AG08395 (cell line): ENCODE results near the gene SLC25A18.
A peak's percentile ranks its signal among the peaks of the same experiment; 100 is the strongest.
"Not testable (repeated sequence)": the region's sequence is repeated elsewhere in the genome, so short reads cannot be mapped to it uniquely, and the experiment has no call there.

Source experiments
- DNase-seq: peaks from one replicate; pipeline ENCODE4 v3.0.0; 2012; ENCODE audit warnings: mixed read lengths, low spot score

The SLC25A18 gene, protein sequence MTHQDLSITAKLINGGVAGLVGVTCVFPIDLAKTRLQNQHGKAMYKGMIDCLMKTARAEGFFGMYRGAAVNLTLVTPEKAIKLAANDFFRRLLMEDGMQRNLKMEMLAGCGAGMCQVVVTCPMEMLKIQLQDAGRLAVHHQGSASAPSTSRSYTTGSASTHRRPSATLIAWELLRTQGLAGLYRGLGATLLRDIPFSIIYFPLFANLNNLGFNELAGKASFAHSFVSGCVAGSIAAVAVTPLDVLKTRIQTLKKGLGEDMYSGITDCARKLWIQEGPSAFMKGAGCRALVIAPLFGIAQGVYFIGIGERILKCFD

GRCh38 chr22:17562906-17563870 is at the start of gene SLC25A18:
TSS of gene SLC25A18 (plus strand) at chr22:17563498. CDS start at chr22:17579945, 16,447 bp downstream.
- no peak for DNase-seq

DNA sequence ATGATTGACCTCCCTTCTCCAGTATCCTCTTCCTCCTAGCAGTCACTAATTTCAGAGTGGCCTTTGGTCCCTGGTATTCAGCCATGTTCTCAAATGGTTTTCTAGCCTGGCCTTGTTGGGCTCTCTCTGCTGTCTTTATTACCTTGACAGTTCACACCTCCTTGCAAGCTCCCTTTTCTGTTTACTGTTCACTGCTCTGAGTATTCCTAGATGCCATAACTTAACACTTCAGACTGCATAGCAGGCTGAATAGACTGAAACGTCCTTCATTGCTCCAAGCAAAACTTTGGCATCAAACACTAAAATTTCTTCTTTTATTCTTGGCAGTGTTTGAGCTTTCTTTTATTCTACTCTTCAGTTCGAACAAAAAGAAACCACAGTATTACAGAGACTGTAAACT is 49.7 kb upstream of the SLC25A18 start:
- no peak for DNase-seq

DNA sequence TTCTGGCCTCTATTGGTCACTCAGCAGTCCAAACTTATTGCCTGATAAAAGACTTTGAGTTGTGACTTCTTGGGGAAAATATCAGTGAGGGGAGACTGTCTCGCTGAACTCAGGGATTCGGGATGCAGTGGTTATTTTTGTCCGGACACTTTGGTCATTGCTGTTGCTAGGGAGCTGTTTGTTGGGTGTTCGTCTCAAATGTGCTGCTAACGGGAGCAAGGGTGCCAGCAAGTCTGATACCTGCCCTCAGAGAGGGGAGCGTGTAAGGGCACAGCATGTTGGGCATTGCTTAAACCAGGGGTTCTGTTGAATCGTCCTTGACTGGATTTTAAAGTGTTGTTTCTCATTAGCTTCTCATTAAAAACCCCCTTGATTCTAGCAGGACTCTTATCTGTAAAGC is 49.2 kb upstream of the SLC25A18 start:
- no peak for DNase-seq

DNA sequence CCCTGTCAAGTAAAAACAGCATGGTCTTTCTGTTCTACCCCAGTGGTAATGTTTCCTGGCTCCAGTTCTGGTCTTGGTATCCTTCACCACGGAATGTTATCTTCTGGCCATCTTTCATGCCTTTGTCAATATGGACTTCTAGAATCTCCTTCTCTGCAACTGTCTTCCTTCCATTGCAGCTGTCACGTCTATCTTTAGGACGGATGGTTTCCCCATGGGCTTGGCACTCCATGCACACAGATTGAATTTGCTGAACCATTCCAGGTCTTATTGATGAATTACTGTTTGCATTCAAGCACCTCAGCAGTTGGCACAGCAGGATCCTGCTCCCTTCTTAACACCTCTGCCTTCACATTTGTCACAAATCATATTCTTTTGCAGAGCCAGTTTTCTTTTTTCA is 44.9 kb upstream of the SLC25A18 start:
- DNase-seq = no peak

- not testable (repeated sequence) for DNase-seq
These were observed 41.3 kb upstream of the SLC25A18 start for GRCh38 chr22:17521971-17522370.

DNA sequence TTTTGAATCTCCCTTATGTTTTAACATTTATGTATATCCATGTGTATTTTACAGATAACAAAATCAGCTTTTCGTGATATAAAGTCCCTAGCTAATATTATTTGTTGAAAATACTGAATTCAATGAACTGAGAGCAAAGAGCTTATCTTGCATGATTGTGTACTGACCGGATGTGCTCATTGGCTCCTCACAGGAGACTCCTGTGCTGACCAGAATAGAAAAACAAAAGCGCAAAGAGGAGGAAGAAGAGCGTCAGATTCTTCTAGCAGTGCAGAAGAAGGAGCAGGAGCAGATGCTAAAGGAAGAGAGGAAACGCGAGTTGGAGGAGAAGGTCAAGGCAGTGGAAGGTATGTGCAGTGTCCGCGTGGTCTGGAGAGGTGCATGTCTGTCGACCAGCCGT is 39.4 kb upstream of the SLC25A18 start:
- DNase-seq = no peak

DNA sequence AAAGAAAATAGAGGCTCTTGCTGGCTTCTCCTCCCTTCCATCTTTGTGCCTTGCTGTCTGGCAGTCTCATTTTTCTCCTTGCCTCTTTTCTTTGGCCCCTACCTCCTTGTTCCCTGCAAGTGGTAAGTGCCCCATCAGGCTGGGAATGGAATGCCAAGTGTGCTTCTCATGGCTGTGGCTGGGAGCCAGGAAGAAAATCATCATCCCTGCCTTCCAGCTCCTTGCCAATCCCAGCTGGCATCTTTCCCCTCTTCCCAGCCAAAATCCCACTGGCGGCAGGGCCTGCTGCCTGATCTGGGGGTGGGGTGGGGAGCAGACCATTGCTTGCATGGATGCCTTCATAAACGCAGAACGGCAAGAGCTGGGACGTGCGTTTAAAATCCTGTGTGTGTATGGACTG is 27.0 kb upstream of the SLC25A18 start:
- DNase-seq = peak; percentile 30

- DNase-seq = no peak
These were observed 26.1 kb upstream of the SLC25A18 start for GRCh38 chr22:17537155-17537554.

DNA sequence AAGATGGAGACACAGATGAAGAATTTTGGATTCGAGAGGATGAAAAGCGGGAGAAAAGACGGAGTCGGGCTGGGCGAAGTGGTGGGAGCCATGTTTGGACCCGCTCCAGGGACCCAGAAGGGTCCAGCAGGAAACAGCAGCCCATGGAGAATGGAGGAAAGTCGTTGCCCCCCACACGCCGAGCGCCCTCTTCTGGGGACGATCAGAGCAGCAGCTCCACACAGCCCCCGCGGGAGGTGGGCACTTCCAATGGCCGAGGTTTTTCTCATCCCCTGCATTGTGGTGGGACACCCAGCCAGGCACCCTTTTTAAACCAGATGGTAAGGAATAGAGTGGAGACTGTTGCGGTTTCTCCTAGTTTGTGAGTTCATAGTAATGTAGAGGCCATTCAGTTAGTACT is 22.8 kb upstream of the SLC25A18 start:
- no peak for DNase-seq

DNA sequence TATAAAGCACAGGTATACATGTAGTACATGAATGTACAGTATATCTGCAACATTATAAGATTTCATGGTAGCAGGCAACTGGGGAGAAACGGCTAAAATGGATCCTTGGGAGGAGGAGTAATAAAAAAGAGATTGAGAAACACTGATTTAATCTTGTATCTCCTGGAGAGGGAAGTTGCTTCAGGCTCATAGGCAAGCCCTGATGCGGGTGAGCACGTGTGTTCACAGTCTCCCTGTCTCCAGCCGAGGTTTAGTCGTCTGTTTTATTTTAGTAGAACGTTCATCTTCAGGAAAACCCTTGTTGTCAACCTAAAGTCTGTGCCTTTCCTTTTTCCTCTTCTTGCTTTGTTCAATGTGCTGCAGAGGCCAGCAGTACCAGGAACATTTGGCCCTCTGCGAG is 21.8 kb upstream of the SLC25A18 start:
- no peak for DNase-seq

GRCh38 chr22:17542452-17542851 is 20.8 kb upstream of the SLC25A18 start:
- no peak for DNase-seq

GRCh38 chr22:17548010-17548755 is 15.1 kb upstream of the SLC25A18 start:
- DNase-seq = no peak

DNA sequence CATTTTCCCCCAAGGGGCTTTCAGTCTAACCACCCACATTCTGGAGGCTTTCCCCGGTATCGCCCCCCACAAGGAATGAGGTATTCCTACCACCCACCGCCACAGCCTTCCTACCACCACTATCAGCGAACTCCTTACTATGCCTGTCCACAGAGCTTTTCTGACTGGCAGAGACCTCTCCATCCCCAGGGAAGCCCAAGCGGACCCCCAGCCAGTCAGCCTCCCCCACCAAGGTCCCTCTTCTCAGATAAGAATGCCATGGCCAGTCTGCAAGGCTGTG is 14.6 kb upstream of the SLC25A18 start:
- DNase-seq = no peak

- DNase-seq = no peak
These were observed 14.1 kb upstream of the SLC25A18 start for GRCh38 chr22:17549183-17549582.

DNA sequence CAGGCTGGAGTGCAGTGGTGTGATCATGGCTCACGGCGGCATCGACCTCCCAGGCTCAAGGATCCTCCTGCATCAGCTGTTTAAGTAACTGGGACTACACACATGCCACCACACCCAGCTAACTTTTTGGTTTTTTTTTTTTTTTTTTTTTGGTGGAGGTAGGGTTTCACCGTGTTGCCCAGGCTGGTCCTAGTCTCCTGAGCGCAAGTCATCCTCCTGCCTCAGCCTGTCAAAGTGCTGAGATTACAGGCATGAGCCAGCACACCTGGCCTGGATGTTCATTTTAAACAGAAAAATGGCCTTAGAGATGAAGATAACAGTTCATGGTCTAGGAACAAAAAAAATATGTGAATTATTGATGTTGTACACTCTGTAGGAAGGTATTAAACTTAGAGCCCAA is 13.6 kb upstream of the SLC25A18 start:
- DNase-seq = no peak

GRCh38 chr22:17552737-17553136 is 10.6 kb upstream of the SLC25A18 start:
- no peak for DNase-seq

DNA sequence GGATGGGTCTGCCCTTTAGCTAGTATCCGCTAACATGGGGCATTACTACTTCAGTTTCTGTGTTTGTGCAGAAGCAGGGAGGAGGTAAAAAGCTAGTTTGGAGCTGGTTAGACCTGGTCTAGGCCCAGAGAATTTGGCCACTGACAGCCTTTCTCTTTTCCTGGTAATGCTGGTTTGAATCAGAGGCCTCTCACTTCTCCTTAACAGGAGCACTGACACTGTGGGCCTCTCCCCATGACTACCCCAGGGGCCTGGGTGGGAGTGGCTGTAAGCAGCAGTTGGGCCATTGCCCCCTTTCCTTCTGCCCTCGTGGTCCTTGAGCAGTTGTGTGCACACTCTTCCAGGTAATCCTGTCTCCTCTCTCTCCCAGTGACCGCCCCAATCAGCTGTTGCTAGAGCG is 8.5 kb upstream of the SLC25A18 start:
- no peak for DNase-seq

GRCh38 chr22:17559188-17559587 is 4.1 kb upstream of the SLC25A18 start:
- DNase-seq = no peak

DNA sequence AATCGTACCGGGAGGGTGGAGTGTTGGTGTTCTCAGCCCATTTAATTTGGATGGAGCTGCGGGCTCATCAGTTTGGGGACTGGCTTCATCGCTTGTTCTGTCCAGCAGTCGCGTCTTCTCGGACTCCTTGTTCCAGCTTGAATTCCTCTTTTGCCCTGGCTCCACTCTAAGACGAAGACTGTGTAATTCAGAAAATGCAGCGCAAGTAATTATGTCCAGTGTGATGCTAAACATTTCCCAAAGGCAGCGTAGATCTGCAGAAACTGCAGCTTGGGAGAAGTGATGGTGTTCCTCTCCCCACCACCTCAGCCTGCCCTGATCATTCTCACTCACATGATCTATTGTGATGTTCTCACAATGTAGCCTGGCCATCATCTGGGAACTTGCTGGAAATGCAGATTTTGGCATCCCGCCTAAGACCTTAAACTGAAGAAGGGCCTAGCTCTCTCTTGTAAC is 666 bp downstream of the SLC25A18 start:
- peak; percentile 60 for DNase-seq

- DNase-seq = not testable (repeated sequence)
These were observed 2.9 kb downstream of the SLC25A18 start for GRCh38 chr22:17566016-17566687.

GRCh38 chr22:17566776-17567175 is 3.5 kb downstream of the SLC25A18 start:
- no peak for DNase-seq

GRCh38 chr22:17569971-17570511 is 6.7 kb downstream of the SLC25A18 start:
- DNase-seq = no peak
